Measurements from ENCODE around the gene VPS13C. TPM values are rescaled to one million over a fixed set of nuclear protein-coding genes. Genes with fewer than 3 reads are reported as not detected.
A peak's percentile ranks its signal among the peaks of the same experiment; 100 is the strongest.

VPS13C gene
- polyA plus RNA-seq, 2 of the 4 experiments (the other 2 are of a cell fraction): 13.2 to 26.5 TPM

- WGBS (ENCODE audit: missing lambda C conversion rate): 88% methylated on average over 2 of the region's 2 CpGs
- TF ChIP-seq NFE2L2 (conservative IDR thresholded peaks at IDR 0.05; ENCODE audit: low read length): no peak
- no peak for TF ChIP-seq FOXS1 (CRISPR knock-in tag; IDR thresholded peaks at IDR 0.05)
- TF ChIP-seq ZFP36 (IDR thresholded peaks at IDR 0.05; ENCODE audit: borderline replicate concordance, partially characterized antibody): no peak
- no peak for TF ChIP-seq USF2 (IDR thresholded peaks at IDR 0.05)
These were observed 144.1 kb downstream of the VPS13C start for GRCh38 chr15:61916104-61916503.

DNA sequence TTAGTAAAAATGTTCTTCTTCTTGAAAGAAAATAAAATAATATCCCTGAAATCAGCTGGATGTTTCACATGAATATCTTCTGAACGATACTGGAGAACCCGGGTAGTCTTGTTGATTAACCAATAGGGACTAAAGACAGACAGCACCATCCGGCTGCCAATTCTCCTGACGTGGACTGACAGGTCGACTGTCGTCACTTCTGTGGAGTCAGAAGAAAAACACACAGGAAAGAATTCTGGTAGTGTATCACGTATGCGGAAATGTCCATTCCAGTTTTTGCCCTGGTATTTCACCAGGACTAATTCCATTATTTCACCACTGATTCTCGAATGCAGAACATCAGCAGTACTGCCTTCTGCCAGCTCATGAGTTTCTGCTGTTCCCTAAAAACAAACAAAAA is 144.6 kb downstream of the VPS13C start:
- Histone ChIP-seq H3K27ac (no peak overlapping the region), H3K4me3 (no peak overlapping the region), H3K4me1 (no peaks in the 10 kb centered on the region), H3K4me2 (no peak overlapping the region), H3K9me3 (no peaks in the 10 kb centered on the region)
- CTCF ChIA-PET: interaction anchor here (0.8 kb wide), 1 partner anchor 159 kb away, joined by 3 read pairs; no protein-coding TSS in a partner anchor
- WGBS (ENCODE audit: missing lambda C conversion rate): 93% methylated on average over 9 of the region's 9 CpGs
- no peak for TF ChIP-seq EP300 (IDR thresholded peaks at IDR 0.05)
- no peak for TF ChIP-seq CTCF (IDR thresholded peaks at IDR 0.05)
- no peak for TF ChIP-seq USF2 (IDR thresholded peaks at IDR 0.05)
- no peak for TF ChIP-seq HOXB13 (CRISPR knock-in tag; IDR thresholded peaks at IDR 0.05; ENCODE audit: low read depth)
- no peak for TF ChIP-seq HDAC2 (IDR thresholded peaks at IDR 0.05)
- TF ChIP-seq JUNB (IDR thresholded peaks at IDR 0.05): no peak
- no peak for TF ChIP-seq SMC3 (IDR thresholded peaks at IDR 0.05)
- TF ChIP-seq, protein P1, sequence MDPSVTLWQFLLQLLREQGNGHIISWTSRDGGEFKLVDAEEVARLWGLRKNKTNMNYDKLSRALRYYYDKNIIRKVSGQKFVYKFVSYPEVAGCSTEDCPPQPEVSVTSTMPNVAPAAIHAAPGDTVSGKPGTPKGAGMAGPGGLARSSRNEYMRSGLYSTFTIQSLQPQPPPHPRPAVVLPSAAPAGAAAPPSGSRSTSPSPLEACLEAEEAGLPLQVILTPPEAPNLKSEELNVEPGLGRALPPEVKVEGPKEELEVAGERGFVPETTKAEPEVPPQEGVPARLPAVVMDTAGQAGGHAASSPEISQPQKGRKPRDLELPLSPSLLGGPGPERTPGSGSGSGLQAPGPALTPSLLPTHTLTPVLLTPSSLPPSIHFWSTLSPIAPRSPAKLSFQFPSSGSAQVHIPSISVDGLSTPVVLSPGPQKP (IDR thresholded peaks at IDR 0.05; ENCODE audit: low read depth, low read length): no peak
- no peak for TF ChIP-seq NR3C1 (IDR thresholded peaks at IDR 0.05)
- no peak for TF ChIP-seq HOXB5 (CRISPR knock-in tag; IDR thresholded peaks at IDR 0.05)
- TF ChIP-seq HOXA7 (CRISPR knock-in tag; IDR thresholded peaks at IDR 0.05): no peak
- no peak for TF ChIP-seq MAX (IDR thresholded peaks at IDR 0.05)
- no peak for TF ChIP-seq NPAS2 (CRISPR knock-in tag; IDR thresholded peaks at IDR 0.05; ENCODE audit: borderline replicate concordance)
- no peak for TF ChIP-seq HES2 (IDR thresholded peaks at IDR 0.05)
- POLR2A ChIA-PET: no interaction called here
- no peak for FAIRE-seq
- DNase-seq (ENCODE audit: low read depth in 1 of 2, low spot score in 1 of 2): no peak
- ATAC-seq: no peak

More at GRCh38 chr15:61916104-61916503, 144.1 kb downstream of the VPS13C start:
- H3K4me3 ChIP-seq: no peak overlapping the region
- H3K4me2 ChIP-seq: no peak overlapping the region
- no peak for ATAC-seq
- no peak for DNase-seq (ENCODE audit: low read depth in 1 of 2, low spot score in 1 of 2)
- POLR2A ChIA-PET: no interaction called here
- CTCF ChIA-PET: no interaction called here
- FAIRE-seq: no peak
- H3K4me1 ChIP-seq: no peaks in the 10 kb centered on the region
- H3K27ac ChIP-seq: no peak overlapping the region
- no peaks in the 10 kb centered on the region for H3K9me3 ChIP-seq

DNA sequence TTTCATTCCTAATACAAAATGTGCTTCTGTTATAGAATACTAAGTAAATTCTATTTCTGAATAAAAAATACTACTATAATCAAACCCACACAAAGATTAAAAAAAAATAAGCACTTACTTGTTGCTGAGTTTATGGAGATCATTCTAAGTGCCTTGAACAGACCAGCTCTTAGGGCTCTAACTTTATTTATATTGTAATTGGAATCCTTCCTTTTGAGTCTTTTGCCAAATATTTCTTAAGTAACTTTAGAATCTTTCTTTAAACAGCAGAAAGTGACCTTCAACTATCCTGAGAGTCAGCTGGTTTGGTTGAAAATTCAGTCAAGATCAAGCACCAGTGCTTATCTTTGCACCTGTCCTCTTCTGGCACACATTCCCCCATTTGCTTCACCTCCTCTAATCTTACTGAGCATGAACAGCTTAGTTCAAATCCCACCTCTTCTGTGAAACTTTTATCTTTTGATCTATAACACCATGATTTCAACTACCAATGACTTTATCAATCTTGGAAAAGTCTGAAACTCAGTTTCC is 149.3 kb downstream of the VPS13C start:
- no peak overlapping the region for H3K4me3 ChIP-seq
- ChIA-PET CTCF (no interaction called here), POLR2A (no interaction called here)
- no peak for DNase-seq (ENCODE audit: low read depth in 1 of 2, low spot score in 1 of 2)
- ATAC-seq: no peak
- H3K9me3 ChIP-seq: no peaks in the 10 kb centered on the region
- no peak overlapping the region for H3K4me2 ChIP-seq
- peaks cover 8% of the 10 kb centered on the region; the same call in 2 of the 3 replicates for H3K4me1 ChIP-seq
- no peak for TF ChIP-seq ZSCAN20 (CRISPR knock-in tag; IDR thresholded peaks at IDR 0.05)
- TF ChIP-seq HDAC2 (IDR thresholded peaks at IDR 0.05): no peak
- no peak for TF ChIP-seq EP300 (IDR thresholded peaks at IDR 0.05)
- TF ChIP-seq TP53 (CRISPR knock-in tag; IDR thresholded peaks at IDR 0.05): no peak
- no peak for TF ChIP-seq HOXB13 (CRISPR knock-in tag; IDR thresholded peaks at IDR 0.05; ENCODE audit: low read depth)
- no peak for TF ChIP-seq MYC (IDR thresholded peaks at IDR 0.05; ENCODE audit: borderline replicate concordance, low read length)
- no peak overlapping the region for H3K27ac ChIP-seq
- FAIRE-seq: peak; percentile 46

Data from A549 (cell line).